NOMO-1 (cell line): ENCODE data around the gene RPE65.
"Not testable (repeated sequence)": the region's sequence is repeated elsewhere in the genome, so short reads cannot be mapped to it uniquely, and the experiment has no call there.

Experiments used
- DNase-seq, 2 experiments: peaks; one replicate each; lab custom pipeline; 2025; ENCODE audit not compliant: unreplicated experiment in 2 of 2; lab: John Stamatoyannopoulos, UW

Gene RPE65

DNA sequence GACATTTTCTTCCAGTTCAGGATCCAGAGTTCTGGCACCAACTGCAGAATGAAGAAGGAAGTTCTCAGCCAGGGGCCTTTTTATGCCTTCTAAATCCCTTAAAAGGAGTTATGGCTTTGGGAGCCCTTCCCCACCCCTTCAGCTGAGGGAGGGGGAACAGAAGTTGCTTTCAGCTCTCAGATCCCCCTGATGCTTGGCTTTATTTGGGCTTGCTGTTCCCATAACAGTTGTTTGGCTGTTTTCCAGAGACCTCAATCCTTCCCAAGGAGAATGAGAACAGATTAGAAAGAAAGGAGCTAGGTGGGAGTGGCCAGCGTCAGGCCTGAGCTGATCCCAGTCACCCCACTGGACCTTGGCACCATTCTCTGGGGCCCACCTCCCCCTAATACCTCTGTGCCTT lies at the start of gene RPE65:
RPE65 (minus strand) TSS at position 54 of the 400 bp plus-strand sequence; CDS start at position 5, 49 bp downstream.
- no peak for DNase-seq

DNA sequence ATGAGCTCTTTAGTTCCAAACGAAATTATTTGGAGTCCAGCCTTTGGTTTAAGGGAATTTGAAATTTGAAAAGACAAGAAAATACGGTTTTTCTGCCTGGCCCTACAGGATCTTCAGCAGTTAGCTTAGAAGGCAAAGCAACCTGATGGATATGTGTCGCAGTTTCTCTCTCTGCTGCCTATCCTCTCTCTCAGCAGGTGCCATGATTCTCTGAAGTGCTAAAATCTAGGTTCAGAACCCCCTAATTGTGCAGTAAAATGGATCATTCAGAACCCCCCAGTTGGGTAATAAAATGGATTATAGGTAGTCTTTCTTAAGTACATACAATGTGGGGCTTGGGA lies 47.6 kb upstream of the RPE65 start:
- no peak for DNase-seq

DNA sequence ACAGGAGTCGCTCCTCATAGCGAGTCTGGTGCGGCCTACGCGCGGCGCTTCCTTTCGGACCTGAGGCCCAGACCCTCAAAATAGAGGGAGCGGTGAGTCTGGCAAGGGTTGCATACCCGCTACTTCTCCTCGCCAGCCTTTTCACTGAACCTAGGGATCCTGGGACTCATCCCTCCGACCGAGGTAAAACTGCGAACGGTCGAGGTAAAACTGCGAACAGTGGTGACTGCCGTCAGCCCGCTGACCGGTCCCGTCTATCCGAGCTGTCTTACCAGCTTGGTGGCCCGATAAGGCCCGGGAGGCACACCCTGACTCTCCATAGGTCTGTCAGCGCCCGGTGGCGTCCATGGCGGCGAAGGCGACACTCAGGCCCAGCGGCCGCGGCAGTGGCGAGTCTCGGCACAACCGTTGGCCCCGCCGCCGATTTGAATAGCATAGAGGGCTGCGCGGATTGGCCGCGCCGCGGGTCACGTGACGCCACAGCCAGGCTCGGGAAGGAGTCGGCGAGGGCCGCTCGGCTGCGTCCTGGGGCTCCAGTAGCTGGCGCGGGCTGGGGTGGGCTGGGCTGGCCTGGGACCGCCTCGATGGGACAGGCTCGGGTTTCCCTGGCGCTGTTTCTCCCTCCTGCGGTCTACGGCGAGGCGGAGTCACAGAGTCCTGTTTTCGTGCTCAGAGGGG lies 47.1 kb upstream of the RPE65 start, which contains the start of gene DEPDC1:
DEPDC1 (minus strand) TSS at position 403 of the 678 bp plus-strand sequence; CDS start at position 320, 83 bp downstream.
- DNase-seq = peak; percentile 82 to 92

DNA sequence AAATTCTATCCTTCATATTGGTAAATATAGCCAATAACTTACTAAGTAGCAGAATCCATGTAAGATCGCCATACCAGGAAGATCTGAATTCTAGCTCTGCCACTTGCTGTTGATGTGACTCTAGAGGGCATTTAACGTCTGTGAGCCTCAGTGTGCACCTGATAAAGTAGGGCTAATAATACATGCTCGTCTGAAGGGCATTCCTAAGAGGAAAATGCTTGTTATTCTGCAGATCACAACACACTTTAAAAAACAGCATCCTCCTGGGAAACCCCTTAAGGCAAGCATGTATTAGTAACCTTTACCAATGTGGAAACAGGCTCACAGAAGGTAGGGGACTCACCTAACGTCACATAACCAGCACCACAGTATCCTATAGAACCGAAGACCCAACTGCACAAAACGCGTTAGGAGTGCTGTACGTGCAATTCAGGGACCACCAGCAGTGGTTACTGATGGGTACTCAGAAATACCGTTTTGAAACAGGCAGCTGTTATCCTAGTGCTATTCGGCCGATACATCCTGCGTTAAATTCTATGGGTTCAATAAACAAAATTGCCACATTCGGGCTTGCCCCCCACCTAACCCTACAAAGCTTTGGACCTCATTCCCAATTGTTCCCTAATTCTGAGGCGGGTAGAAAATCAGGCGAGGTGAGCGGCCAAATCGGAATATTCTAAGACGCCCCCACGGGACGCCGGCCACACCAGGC lies 46.4 kb upstream of the RPE65 start:
- DNase-seq = peak in 1 of 2 experiments; percentile 10

DNA sequence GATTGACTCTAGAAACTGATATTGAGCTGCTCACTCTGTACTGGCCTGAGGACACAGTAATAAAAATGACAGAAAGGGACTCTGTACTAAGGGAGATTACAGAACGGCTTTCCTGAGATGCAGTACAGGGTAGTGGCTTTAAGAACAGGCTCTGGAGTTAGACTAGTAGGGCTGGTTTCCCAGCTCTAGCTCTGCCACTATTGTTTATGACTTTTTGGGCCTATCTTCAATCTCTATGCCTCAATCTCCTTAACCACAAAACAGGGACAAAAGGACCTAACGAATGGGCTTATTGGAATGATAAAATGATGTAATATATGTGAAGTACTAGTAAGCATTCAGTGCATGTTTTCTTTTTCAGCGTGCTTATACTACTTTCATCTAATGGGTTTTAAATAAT lies 45.8 kb upstream of the RPE65 start:
- DNase-seq = no peak

DNA sequence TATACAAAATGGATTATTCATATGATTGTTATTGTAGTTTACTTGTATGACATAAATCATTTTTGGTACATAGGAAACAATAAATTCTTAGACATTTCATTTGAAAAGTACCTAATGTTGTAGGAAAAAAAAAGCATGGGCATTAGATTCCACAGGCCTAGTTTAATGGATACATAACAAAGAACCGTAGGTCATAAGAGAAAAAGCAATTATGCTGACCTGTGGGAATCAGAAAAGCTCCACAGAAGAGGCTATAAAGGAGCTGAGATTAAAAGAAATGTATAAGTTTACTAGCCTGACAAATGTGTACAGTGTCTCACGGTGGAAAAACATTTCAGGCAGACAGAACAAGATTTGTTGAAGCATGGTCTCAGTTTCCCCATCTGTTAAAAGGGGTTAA lies 43.4 kb upstream of the RPE65 start:
- no peak for DNase-seq

DNA sequence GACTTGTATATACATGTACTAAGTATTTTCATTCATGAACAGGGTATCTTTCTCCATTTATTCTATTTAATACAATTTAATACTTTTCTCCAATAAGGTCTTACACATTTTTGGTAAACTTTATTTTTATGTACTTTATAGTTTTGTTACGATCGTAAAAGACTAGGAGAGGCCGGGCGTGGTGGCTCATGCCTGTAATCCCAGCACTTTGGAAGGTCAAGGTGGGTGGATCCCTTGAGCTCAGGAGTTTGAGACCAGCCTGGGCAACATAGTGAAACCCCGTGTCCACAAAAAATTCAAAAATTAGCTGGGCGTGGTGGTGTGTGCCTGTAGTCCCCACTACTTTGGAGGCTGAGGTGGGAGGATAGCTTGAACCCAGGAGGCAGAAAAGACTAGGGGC lies 42.5 kb upstream of the RPE65 start:
- DNase-seq = not testable (repeated sequence)

DNA sequence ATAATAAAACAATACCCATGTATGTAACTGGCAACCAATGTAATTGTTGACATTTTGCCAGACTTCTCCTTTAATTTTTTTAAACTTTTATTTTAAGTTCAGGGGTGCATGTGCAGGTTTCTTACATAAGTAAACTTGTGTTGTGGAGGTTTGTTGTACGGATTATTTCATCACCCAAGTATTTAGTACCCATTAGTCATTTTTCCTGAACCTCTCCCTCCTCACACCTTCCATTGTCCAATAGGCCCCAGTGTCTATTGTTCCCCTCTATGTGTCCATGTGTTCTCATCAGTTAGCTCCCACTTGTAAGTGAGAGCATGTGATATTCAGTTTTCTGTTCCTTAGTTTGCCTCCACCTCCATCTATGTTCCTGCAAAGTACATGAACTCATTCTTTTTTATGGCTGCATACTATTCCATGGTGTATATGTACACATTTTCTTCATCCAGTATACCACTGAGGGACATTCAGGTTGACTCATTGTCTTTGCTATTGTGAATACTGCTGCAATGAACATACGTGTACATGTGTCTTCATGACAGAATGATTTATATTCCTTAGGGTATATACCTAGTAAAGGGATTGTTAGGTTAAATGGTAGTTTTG lies 40.4 kb upstream of the RPE65 start:
- DNase-seq = no peak

DNA sequence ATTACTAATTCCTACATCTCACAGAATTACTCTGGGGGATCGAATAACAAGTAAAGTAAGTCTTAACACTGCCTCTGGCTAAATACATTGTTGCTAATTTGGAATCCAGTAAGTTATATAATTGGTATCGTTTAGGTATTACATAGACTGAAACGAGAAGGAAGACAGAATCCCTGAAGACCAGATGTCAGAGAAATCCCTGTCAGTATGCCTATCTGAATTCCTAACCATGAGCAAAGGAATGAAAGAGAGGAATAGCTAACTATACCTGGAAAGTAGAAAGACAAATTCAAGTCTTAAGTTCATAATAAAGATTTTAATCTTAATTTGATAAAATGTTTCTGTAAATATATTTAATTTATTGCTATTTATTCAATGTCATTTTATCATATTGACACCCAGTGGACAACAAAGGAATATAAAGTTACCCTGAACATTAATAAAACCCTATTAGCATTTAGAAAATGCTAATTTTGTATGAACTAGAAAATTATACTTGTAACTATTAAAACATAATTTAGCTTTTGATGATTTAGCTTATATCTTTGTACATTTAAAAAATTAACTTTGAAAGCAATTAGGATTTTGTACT lies 35.8 kb upstream of the RPE65 start:
- no peak for DNase-seq

DNA sequence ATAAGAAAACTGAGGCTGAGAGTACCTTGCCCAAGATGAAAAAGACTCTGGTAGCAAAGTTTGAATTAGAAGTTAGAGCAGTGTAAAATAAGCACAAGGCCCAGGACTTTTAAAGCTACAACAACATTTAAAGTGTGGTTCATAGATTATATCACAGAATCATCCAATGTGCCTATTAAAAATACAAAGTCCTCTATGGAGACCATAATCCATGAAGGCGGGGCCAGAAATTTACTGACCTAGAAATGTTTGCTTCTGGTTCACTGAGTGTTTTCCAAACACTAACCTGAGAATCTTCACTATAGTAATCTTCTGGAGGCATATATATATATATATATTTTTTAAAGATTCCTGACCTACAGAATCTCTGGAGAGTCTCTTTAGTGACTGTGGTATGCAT lies 34.9 kb upstream of the RPE65 start:
- no peak for DNase-seq

DNA sequence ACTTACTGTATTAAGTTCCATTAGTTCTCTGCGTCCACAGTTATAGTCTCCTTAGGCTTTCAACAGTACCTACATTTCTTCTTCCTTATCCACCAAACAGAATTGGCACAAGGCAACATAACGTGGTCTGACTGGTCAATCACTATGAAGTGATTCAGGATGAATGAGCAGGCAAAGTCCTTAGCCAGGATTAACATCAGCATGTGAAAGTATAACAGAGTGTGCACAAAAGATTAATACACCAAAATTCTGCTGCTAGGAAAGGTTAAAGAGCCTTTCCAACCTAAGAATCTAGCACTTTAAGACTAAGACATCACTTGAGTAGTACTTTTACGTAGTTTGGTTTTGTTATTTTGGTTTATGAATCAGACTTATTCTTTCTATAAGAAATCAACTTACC lies 31.3 kb upstream of the RPE65 start:
- no peak for DNase-seq

DNA sequence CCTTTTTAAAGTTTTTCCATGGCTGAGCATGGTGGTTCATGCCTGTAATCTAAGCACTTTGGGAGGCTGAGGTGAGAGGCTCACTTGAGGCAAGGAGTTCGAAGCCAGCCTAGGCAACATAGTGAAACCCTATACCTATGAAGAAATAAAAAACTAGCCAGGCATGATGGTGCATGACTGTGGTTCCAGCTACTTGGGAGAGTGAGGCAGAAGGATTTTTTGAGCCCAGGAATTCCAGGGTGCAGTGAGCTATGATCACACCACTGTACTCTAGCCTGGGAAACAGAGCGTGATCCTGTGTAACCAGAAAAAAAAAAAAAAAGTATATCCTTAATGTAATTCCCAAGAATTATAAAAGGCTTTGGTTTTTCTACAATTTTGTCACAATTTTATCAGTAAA lies 29.7 kb upstream of the RPE65 start:
- no peak for DNase-seq

DNA sequence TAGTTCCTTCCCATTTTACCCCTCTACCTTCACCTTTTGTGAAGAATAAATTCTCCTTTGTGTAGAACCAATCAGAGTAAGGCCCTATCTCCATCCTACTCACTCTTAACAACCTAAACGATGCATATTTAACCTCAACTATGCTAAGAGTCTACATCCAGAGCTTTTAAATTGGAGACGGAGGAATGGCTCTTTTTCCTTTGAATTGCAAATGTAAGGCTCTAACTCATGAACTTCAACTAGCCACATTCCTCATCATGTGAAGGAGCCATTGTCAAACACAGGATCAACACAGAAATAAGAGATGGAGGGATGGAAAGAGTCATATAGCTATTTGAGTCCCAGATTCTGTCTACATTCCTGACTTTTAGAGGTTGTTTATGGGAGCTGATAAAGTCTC lies 28.9 kb upstream of the RPE65 start:
- DNase-seq = no peak

DNA sequence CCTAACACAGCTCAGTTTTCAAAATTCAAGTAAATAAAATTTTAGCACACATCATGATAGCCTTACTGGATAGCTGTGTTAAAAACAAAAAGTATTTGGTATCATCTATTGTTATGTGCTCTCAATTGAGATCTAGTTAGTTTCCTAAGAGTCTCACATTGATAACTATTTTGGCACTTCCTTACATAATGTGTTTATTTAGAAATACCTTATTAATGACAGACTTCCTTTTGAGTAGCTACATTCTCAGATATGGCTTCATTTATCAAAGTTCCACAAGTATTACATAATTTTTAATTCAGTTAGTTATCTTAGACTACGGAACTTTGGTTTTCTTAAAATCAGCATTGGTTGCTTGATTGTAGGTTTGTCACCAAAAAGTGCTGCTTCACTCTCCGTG lies 26.9 kb upstream of the RPE65 start:
- not testable (repeated sequence) for DNase-seq

DNA sequence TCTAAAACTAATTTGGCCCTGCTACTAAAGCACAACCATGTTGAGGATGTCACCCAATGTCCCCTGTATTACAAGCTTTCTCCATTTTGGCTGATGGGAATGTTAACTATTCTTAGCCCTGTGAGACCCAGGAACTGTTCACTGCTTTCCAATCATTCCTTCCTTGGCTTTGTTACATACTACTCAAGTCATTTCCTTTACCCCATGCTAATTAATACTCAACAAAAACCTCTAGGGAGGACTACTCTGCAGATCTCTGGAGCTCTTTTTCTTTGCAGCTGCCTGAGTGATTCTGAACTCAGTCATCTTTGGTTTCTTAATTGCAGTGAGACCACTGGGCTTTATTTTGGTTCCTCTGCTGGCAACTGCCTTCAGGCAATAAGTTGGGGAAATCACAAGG lies 23.3 kb upstream of the RPE65 start:
- no peak for DNase-seq

DNA sequence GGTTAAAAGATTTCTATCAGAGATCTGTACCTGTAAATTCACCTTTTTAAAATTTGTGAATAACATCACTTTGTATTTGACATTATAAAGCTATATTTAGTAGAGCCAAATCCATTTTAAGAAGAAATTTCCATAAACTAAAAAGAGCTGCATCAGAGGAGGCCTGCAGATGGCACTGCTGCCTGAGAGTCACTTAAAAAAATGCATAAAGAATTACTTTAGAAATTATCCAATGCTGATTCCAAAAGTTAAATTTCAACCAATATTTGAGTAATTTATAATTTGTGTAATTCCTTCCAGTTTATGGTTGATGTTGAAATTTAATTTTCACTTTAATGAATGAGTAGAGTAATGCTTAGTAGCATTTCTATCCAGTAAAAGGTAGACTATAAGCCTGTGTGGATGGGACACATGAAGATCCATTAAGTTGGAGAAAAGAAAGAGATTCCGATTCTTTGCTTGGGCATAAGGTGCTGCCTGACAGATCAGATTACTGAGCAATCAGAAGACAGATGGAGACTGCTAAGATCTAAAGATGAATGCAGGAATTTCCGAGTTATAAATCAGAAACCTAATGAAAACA lies 20.7 kb upstream of the RPE65 start:
- DNase-seq = no peak

DNA sequence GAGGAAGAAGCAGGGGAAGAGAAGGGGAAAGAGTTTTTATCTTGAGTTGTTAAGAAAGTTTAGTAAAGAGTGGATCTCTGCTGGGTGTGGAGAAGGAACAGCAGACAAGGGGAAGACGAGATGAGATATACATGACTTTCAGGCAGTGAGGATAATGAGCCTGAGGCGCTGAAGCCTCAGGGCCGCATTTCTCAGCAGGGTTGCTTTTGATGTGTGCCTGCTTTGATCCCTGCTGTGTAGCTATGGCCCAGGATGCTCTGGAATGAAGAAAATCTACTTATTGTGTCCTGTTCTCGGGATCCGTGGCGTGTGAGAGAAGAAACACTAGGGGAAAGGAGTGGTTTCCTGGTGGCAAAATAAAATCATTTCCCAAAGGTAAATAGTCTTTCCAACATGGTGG lies 15.1 kb upstream of the RPE65 start:
- no peak for DNase-seq

DNA sequence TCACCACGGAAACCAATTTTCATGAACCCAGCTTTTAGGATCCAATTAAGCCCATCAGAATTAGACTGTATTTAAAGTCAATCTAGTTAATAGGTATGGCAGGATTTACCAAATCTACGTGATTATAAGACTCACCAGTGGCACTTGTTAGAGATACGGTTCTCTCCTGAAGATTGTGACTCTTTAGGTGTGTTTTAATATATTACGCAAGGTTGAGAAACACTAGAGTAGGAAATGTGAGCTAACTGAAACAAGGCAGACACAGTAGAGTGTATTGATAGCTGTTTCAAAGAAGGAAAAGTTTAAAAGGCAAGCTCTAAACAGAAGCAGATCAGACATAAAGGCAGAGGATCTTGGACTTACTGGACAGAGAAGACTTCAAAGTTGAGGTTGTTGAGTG lies 11.2 kb upstream of the RPE65 start:
- DNase-seq = no peak

DNA sequence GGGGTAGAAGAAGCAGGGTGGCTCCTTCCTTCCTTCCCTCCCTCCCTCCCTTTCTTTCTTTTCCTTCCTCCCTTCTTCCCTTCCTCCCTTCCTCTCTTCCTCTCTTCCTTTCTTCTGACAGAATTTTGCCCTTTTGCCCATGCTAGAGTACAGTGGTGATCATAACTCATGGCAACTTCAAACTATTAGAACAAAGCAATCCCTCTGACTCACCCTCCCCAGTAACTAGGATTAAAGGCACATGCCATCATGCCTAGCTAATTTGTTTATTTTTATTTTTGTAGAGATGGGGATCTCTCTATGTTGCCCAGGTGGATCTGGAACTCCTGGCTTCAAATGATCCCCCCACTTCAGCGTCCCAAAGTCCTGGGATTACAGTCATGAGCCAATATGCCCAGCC lies 10.0 kb upstream of the RPE65 start:
- no peak for DNase-seq

DNA sequence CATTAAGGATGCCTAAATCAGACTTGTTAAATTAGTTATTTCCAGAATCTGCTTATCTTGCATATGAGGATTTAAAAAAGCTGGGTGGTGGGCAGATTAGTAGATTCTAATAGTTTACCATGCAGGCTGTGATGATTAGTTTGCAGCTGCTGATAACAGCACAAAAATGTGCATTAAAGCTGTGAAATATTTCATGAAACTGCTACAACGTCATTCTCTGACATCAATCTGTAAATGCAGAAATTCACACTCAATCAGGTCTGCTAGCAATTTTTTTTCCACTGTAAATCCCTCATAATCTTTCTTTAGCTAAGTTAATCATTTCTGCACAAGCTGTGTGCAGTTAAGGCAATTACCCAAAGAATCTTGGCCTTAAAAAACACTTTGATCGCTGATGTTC lies 9.3 kb upstream of the RPE65 start:
- no peak for DNase-seq

DNA sequence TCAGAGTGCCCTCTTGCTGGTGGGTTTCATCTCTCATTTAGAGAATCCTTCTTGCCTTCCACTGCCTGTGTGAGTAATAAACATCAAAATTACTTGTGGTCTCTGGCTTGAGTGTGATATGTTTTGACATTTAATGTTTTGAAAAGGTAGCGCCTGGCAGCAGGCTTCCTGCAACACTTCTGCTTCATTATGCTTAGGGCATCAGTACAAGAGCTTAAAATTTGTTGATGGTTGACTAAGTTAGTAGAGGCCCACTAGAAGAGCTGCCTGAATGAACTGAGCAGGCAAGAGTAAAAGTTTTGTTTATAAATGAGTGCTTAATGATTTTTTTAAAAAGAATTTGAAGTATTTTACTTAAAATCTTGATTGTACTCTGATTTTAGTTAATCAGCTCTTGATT lies 6.4 kb upstream of the RPE65 start:
- DNase-seq = no peak
